Activated CD8-positive, alpha-beta memory T cell treated with anti-CD3 and anti-CD28 coated beads for 24 hours (primary cell): ENCODE measurements around the gene ARHGEF7.
"Not testable (repeated sequence)": the region's sequence is repeated elsewhere in the genome, so short reads cannot be mapped to it uniquely, and the experiment has no call there.

Experiments used
- DNase-seq: peaks from one replicate; pipeline ENCODE4 v3.0.0-alpha.2; 2020

The ARHGEF7 gene

GRCh38 chr13:111115061-111115964 is at the start of gene ARHGEF7:
ARHGEF7 (plus strand) TSS chr13:111115310; CDS start chr13:111115527, 217 bp downstream.
- no peak for DNase-seq

GRCh38 chr13:111065698-111066097 is 49.4 kb upstream of the ARHGEF7 start:
- DNase-seq: no peak

- no peak for DNase-seq
Observed at GRCh38 chr13:111066544-111066943, 48.6 kb upstream of the ARHGEF7 start.

GRCh38 chr13:111068009-111068350 is 47.1 kb upstream of the ARHGEF7 start:
- DNase-seq: no peak

- not testable (repeated sequence) for DNase-seq
Observed at GRCh38 chr13:111071120-111071519, 44.0 kb upstream of the ARHGEF7 start.

GRCh38 chr13:111071526-111071925 is 43.6 kb upstream of the ARHGEF7 start:
- not testable (repeated sequence) for DNase-seq

GRCh38 chr13:111074826-111075225 is 40.3 kb upstream of the ARHGEF7 start:
- DNase-seq: no peak

- no peak for DNase-seq
Observed at GRCh38 chr13:111076155-111077013, 38.7 kb upstream of the ARHGEF7 start.

- DNase-seq: no peak
Observed at GRCh38 chr13:111079375-111079774, 35.7 kb upstream of the ARHGEF7 start.

GRCh38 chr13:111080642-111081041 is 34.5 kb upstream of the ARHGEF7 start:
- no peak for DNase-seq

- no peak for DNase-seq
Observed at GRCh38 chr13:111082240-111082639, 32.9 kb upstream of the ARHGEF7 start.

- not testable (repeated sequence) for DNase-seq
Observed at GRCh38 chr13:111082769-111083168, 32.3 kb upstream of the ARHGEF7 start.

GRCh38 chr13:111083693-111084092 is 31.4 kb upstream of the ARHGEF7 start:
- DNase-seq: not testable (repeated sequence)

GRCh38 chr13:111090169-111090568 is 24.9 kb upstream of the ARHGEF7 start:
- DNase-seq: no peak

- DNase-seq: no peak
Observed at GRCh38 chr13:111092685-111093084, 22.4 kb upstream of the ARHGEF7 start.

GRCh38 chr13:111093136-111093535 is 22.0 kb upstream of the ARHGEF7 start:
- DNase-seq: no peak

GRCh38 chr13:111093634-111094033 is 21.5 kb upstream of the ARHGEF7 start:
- no peak for DNase-seq

GRCh38 chr13:111095031-111095840 is 19.9 kb upstream of the ARHGEF7 start:
- DNase-seq: no peak

GRCh38 chr13:111095911-111096501 is 19.1 kb upstream of the ARHGEF7 start:
- no peak for DNase-seq

- no peak for DNase-seq
Observed at GRCh38 chr13:111099290-111099689, 15.8 kb upstream of the ARHGEF7 start.

GRCh38 chr13:111110054-111110453 is 5.1 kb upstream of the ARHGEF7 start:
- DNase-seq: no peak

- no peak for DNase-seq
Observed at GRCh38 chr13:111111376-111111937, 3.7 kb upstream of the ARHGEF7 start.
